ENCODE data around the gene GPANK1. TPM values are rescaled to one million over a fixed set of nuclear protein-coding genes. Genes with fewer than 3 reads are reported as not detected.

The GPANK1 gene
- total and polyA plus RNA-seq, 9 of the 15 experiments (the other 6 are each of a cell fraction or from before 2014, with no cell fraction given) = 32.2 to 111 (median 46.3) TPM

DNA sequence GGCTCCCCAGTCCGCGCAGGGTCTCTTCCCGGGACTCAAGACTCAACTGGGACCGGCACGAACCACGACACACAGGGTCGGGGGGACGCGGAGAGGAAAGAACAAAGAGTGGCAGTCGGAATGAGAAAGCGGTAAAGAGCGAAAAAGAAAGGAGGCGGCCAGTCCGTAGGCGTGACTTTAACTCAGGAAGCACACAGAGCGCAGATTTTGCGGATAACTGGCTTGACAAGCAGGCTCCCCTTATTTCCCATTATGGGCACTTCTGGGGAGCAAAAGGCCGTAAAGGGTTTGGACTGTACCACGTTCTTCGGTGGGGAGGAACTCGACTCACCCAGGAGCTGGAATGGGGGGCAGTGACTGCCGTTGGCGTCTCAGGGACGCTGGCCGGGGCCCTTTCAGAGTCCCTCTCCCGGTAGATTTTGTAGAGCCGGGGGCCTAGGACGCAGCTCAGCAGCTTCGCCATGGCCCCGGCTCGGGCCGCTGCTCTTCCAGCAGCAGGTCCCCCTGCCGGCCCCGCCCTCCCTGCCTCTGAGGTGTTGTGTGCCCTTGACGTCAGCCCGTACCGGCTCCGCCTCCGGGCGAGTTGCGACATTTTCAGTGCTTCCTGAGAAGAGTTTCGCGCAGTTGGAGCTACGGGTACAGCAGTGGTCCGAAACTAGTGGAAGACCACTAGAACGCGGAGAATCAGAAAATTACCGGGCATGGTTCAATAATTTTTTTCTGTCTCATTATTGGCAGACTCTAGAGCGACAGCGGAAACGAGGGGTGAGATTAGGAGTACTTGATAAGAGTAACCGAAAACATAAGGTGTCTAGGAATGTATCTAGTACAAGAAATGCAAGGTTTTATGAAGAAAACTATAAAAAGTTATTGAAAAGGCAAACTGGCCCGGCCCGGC is 38.3 kb upstream of the GPANK1 start, which contains the start of gene ABHD16A (continued):
- TF ChIP-seq, protein P1, sequence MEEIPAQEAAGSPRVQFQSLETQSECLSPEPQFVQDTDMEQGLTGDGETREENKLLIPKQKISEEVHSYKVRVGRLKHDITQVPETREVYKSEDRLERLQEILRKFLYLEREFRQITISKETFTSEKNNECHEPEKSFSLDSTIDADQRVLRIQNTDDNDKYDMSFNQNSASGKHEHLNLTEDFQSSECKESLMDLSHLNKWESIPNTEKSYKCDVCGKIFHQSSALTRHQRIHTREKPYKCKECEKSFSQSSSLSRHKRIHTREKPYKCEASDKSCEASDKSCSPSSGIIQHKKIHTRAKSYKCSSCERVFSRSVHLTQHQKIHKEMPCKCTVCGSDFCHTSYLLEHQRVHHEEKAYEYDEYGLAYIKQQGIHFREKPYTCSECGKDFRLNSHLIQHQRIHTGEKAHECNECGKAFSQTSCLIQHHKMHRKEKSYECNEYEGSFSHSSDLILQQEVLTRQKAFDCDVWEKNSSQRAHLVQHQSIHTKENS (CRISPR knock-in tag; IDR thresholded peaks at IDR 0.05) = no peak
- TF ChIP-seq, protein P2, sequence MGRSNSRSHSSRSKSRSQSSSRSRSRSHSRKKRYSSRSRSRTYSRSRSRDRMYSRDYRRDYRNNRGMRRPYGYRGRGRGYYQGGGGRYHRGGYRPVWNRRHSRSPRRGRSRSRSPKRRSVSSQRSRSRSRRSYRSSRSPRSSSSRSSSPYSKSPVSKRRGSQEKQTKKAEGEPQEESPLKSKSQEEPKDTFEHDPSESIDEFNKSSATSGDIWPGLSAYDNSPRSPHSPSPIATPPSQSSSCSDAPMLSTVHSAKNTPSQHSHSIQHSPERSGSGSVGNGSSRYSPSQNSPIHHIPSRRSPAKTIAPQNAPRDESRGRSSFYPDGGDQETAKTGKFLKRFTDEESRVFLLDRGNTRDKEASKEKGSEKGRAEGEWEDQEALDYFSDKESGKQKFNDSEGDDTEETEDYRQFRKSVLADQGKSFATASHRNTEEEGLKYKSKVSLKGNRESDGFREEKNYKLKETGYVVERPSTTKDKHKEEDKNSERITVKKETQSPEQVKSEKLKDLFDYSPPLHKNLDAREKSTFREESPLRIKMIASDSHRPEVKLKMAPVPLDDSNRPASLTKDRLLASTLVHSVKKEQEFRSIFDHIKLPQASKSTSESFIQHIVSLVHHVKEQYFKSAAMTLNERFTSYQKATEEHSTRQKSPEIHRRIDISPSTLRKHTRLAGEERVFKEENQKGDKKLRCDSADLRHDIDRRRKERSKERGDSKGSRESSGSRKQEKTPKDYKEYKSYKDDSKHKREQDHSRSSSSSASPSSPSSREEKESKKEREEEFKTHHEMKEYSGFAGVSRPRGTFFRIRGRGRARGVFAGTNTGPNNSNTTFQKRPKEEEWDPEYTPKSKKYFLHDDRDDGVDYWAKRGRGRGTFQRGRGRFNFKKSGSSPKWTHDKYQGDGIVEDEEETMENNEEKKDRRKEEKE (IDR thresholded peaks at IDR 0.05; ENCODE audit: borderline replicate concordance in 1 of 2, control insufficient read depth in 1 of 2, low read depth in 2 of 2, low read length in 1 of 2) = peak in 1 of 2 experiments; percentile 92; a peak in 2 of 4 replicates
- peak; percentile 66 for TF ChIP-seq SIRT6 (IDR thresholded peaks at IDR 0.05; ENCODE audit: low read depth, low read length)
- no peak for TF ChIP-seq THRAP3 (IDR thresholded peaks at IDR 0.05; ENCODE audit: borderline replicate concordance)
- TF ChIP-seq, protein P3, sequence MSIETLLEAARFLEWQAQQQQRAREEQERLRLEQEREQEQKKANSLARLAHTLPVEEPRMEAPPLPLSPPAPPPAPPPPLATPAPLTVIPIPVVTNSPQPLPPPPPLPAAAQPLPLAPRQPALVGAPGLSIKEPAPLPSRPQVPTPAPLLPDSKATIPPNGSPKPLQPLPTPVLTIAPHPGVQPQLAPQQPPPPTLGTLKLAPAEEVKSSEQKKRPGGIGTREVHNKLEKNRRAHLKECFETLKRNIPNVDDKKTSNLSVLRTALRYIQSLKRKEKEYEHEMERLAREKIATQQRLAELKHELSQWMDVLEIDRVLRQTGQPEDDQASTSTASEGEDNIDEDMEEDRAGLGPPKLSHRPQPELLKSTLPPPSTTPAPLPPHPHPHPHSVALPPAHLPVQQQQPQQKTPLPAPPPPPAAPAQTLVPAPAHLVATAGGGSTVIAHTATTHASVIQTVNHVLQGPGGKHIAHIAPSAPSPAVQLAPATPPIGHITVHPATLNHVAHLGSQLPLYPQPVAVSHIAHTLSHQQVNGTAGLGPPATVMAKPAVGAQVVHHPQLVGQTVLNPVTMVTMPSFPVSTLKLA (conservative IDR thresholded peaks at IDR 0.05) = peak; percentile 76 to 91
- TF ChIP-seq ZNF780A (CRISPR knock-in tag; IDR thresholded peaks at IDR 0.05) = no peak
- no peak; the same call in 1 of the 2 replicates for TF ChIP-seq ZNF324 (CRISPR knock-in tag; IDR thresholded peaks at IDR 0.05)
- TF ChIP-seq BMI1 (IDR thresholded peaks at IDR 0.05; ENCODE audit: low read length) = no peak
- TF ChIP-seq ETV5 (CRISPR knock-in tag; IDR thresholded peaks at IDR 0.05; ENCODE audit: low read depth) = peak; percentile 81; the same call in 1 of the 2 replicates
- TF ChIP-seq GTF2A2 (tag; IDR thresholded peaks at IDR 0.05) = no peak
- TF ChIP-seq PCBP1 (IDR thresholded peaks at IDR 0.05; ENCODE audit: low read depth, low read length, poor library complexity, severe bottlenecking) = peak; percentile 19
- no peak for TF ChIP-seq FOXA1 (IDR thresholded peaks at IDR 0.05; ENCODE audit: borderline replicate concordance)
- no peak for TF ChIP-seq ZNF696 (CRISPR knock-in tag; conservative IDR thresholded peaks at IDR 0.05)
- TF ChIP-seq, protein P4, sequence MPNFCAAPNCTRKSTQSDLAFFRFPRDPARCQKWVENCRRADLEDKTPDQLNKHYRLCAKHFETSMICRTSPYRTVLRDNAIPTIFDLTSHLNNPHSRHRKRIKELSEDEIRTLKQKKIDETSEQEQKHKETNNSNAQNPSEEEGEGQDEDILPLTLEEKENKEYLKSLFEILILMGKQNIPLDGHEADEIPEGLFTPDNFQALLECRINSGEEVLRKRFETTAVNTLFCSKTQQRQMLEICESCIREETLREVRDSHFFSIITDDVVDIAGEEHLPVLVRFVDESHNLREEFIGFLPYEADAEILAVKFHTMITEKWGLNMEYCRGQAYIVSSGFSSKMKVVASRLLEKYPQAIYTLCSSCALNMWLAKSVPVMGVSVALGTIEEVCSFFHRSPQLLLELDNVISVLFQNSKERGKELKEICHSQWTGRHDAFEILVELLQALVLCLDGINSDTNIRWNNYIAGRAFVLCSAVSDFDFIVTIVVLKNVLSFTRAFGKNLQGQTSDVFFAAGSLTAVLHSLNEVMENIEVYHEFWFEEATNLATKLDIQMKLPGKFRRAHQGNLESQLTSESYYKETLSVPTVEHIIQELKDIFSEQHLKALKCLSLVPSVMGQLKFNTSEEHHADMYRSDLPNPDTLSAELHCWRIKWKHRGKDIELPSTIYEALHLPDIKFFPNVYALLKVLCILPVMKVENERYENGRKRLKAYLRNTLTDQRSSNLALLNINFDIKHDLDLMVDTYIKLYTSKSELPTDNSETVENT (CRISPR knock-in tag; IDR thresholded peaks at IDR 0.05) = peak; percentile 87
- no peak for TF ChIP-seq PPARD (CRISPR knock-in tag; IDR thresholded peaks at IDR 0.05)
